ENCODE results near the gene NECAB3.

- TF ChIP-seq CTCF (IDR thresholded peaks at IDR 0.05; ENCODE audit: extremely low read depth in 1 of 2, insufficient read depth in 1 of 2, low read depth in 1 of 2, low read length in 2 of 2) (no peak), FOS (IDR thresholded peaks at IDR 0.05; ENCODE audit: borderline replicate concordance, insufficient read depth, low read length) (no peak)
Observed at GRCh38 chr20:33645072-33645358, 29.2 kb downstream of the NECAB3 start.

Measured in endothelial cell of umbilical vein (primary cell).